GM19240 (cell line): ENCODE data around the gene WNT9B.

ENCODE experiments used
- DNase-seq: peaks from one replicate; pipeline ENCODE4 v3.0.0; 2011; ENCODE audit warnings: low spot score; ENCODE audit not compliant: insufficient read length

Gene WNT9B

GRCh38 chr17:46879101-46879500 lies 27.7 kb downstream of the WNT9B start:
- no peak for DNase-seq

- DNase-seq = no peak
These were observed 29.6 kb downstream of the WNT9B start for GRCh38 chr17:46881015-46881414.

DNA sequence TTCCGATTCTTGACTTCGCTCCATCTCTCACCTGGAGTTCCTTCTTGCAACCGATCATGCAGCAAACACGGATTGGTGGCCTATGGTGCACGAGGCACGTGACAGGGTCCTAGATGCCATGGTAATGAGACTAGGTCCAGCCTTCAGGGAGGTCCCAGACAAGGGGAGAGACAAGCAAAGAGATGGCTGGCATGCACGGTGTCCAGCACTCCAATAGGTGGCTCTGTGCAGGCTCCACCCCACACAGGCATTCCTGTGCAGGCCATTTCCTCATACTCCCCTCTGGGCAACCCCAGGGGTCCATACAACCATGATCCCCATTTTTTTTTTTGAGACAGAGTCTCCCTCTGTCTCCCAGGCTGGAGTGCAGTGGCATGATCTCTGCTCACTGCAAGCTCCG lies 31.3 kb downstream of the WNT9B start:
- DNase-seq = no peak

- DNase-seq = no peak
These were observed 32.6 kb downstream of the WNT9B start for GRCh38 chr17:46883871-46884520.

- DNase-seq = no peak
These were observed 33.2 kb downstream of the WNT9B start for GRCh38 chr17:46884552-46884951.

- no peak for DNase-seq
These were observed 34.3 kb downstream of the WNT9B start for GRCh38 chr17:46885415-46886309.

DNA sequence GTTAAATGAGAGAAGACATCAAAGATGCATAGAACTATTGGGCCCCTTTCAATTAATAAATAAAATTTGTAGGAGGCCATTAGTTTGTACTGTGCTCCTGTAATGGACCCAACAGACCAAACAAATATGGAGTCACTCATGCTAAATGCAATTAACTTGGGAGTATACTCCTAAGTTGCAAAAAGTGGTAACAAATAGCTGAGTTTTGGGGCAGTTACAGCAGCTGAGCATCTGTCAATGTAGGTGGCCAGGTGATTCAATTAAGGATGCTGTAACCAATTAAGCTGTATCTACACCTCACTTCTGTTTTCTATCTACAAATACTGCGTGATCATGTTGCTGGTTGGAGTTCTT lies 34.9 kb downstream of the WNT9B start:
- no peak for DNase-seq

- DNase-seq = no peak
These were observed 36.3 kb downstream of the WNT9B start for GRCh38 chr17:46887717-46888116.

DNA sequence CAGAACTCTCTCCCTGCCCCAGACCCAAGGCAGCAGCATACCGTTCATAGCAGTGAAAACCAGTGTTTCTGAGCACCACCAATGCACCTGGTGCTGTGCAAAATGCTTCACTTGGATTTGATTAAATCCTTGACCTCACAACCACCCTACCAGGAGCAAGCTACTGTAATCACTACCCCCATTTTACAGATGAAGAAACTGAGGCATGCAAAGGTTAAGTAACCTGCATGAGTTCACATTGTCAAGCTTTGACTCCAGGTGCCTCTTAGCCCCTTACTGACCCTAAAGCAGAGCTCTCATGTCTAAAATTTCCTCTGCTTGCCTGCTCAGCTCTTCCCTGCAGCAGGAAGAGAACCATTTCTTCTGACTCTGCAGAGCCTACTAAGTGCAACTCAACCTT lies 37.3 kb downstream of the WNT9B start:
- no peak for DNase-seq

DNA sequence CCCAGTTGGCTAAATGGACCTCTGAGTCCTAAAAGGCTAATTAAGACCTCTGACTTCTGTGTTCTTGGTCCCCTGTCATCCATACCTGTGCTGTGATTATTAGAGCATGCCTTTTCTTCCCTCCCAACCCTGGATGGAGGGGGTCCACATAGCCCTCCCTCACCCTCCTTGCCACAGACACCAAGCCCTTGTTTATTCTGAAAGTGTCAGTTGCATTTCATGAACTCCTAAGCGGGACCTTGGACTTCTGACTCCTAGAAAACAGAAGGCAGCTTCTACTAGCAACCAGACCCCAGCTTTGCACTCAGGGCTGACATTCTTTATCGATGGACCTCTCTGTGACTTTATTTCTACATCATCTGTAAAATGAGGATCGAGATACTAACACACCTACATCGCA lies 38.1 kb downstream of the WNT9B start:
- DNase-seq = no peak

GRCh38 chr17:46889992-46890564 lies 38.7 kb downstream of the WNT9B start:
- DNase-seq = no peak

GRCh38 chr17:46890638-46891037 lies 39.3 kb downstream of the WNT9B start:
- no peak for DNase-seq

- no peak for DNase-seq
These were observed 40.9 kb downstream of the WNT9B start for GRCh38 chr17:46892192-46892703.

GRCh38 chr17:46894024-46894423 lies 42.6 kb downstream of the WNT9B start:
- no peak for DNase-seq

DNA sequence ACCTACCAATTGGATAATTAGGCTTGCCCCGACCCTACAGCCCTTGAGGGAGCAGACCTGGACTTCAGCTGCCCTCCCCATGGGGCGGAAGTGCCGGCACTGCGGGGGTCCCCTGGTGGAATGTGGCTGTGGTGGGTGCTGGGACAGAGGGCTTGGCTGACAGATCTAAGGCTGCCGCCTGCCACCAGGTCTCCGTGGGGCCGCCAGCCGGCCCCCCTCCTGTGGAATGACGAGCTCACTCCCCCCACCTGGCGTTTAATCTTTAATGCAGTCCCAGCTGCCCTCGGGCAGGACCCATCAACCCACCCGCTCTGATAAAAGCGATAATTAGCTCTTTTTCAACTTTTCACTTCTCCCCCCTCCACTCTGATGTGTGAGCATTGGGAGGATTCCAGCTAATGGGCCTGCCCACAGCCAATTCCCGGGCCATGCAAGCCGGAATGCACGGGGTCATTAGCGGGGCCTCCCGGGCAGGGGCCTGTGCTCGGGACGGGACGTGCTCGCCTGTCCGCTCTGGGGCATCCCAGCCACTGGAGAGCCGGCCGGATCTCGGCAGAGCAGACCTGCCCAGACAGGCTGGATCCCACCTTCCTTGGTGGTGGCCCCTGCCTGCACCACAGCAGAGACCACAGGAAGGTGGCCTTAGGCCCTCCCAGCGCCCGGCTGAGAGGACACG lies 43.2 kb downstream of the WNT9B start:
- no peak for DNase-seq

GRCh38 chr17:46895171-46895570 lies 43.8 kb downstream of the WNT9B start:
- no peak for DNase-seq

DNA sequence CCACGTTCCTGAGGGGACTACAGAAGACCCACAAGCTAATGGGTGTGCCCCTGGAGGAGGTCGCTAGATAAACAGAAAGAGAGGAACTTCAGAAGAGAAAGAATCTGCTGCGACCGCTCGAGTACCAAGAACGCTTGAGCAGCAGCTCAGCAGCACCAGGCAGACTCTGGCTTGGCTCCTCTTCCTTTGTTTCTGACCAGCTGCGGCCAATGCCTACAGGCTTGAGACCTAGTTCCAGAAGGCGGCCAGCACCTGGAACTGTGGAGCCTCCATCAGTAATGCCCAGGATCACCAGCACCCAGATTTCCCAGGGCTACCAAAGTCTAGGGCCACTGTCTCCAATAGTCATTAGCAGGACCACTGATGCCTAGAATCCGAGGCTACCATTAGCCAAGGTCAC lies 45.6 kb downstream of the WNT9B start:
- no peak for DNase-seq

DNA sequence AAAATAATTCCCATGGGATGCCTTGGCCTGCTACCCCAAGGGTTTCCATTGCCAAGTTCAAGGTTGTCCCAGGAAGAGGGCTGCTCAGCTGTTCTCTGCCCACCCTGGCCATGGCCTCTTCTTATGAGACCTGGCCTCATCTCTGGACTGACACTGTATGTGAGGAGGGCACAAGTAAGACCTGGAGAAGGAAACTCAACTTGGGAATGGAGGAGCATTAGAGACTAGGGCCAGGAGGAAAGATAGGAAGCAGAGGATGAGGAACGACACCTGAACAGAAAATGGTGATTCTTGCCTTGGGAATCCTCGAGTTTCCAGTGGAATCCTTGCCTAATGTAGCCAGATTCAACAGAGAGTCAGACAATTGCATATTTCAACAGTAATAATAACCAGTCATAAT lies 47.0 kb downstream of the WNT9B start:
- DNase-seq = no peak

DNA sequence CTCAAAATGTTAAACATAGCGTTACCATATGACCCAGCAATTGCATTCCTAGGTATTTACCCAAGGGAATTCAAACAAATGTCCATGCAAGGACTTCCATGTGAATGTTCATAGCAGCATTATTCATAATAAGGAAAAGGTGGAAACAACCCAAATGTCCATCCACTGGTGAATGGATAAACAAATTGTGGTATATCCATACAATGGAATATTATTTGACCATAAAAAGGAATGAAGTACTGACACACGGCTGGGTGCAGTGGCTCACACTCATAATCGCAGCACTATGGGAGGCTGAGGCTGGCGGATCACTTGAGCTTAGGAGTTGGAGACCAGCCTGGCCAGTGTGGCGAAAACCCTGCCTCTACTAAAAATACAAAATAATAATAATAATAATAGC lies 47.5 kb downstream of the WNT9B start:
- no peak for DNase-seq

- DNase-seq = no peak
These were observed 49.9 kb downstream of the WNT9B start for GRCh38 chr17:46901291-46901690.

- no peak for DNase-seq
These were observed 52.6 kb downstream of the WNT9B start for GRCh38 chr17:46903762-46904672.
